ENCODE results near the gene VWA2.

VWA2 gene

GRCh38 chr10:114276066-114276465 lies 37.0 kb downstream of the VWA2 start:
- DNase-seq (ENCODE audit: low read depth in 4 of 4, low spot score in 1 of 4), result no peak

- no peak for DNase-seq (ENCODE audit: low read depth in 4 of 4, low spot score in 1 of 4)
Observed at GRCh38 chr10:114276671-114277070, 37.6 kb downstream of the VWA2 start.

GRCh38 chr10:114278140-114278883 lies 39.3 kb downstream of the VWA2 start:
- no peak for DNase-seq (ENCODE audit: low read depth in 4 of 4, low spot score in 1 of 4)

DNA sequence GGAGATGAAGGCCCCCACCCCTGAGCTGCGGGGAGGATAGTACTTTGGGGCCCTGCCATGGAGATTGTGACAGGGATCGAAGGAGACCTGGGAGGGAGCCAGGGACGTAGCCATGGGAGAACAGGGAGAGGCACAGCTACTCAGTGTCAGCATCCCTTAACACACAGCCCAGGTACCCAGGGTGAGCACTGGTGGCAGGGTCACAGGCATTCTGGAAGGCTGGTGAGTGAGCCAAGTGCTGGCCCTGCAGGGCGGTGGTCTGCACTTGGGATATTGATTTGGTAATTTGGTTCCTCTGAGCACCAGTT lies 39.8 kb downstream of the VWA2 start:
- DNase-seq (ENCODE audit: low read depth in 4 of 4, low spot score in 1 of 4), result no peak

DNA sequence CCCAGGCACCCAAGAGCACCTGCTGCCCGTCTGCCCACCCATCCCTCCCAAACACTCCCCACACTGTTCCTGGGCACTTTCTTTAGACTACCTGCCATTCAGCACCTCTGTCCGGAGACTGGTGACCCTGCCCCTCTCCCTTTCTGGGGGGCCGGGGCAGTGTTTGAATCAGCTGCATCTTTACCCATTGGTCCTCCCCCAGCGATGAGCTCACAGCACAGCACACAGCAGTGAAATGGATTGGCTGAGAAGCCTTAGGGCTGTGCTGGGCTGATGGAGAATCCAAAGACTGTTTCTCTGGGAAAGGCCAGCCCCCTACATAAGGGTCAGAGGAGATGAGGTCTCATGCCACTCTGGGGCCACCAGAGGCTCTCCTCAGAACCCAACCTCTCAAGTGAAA lies 40.2 kb downstream of the VWA2 start:
- no peak for DNase-seq (ENCODE audit: low read depth in 4 of 4, low spot score in 1 of 4)

GRCh38 chr10:114279901-114280644 lies 41.0 kb downstream of the VWA2 start:
- no peak for DNase-seq (ENCODE audit: low read depth in 4 of 4, low spot score in 1 of 4)

DNA sequence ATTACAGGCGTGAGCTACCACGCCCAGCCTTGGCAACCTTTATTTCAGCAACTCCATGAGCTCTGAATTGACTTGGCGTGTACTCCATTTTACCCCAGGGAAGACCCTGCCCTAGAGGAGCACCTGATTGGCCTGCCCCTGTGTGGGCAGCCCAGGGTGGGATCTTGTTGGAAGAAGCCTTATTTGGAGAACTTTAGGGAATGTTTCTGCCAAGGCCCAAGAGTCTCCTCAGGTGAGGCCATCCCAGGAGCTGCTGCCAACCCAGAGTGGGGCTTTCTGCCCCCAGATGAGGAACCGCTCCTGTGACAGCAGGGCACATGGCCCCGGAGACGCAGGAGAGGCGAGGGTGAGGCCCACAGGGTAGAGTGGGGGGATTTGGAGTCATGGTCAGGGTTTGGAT lies 42.0 kb downstream of the VWA2 start:
- no peak for DNase-seq (ENCODE audit: low read depth in 4 of 4, low spot score in 1 of 4)

DNA sequence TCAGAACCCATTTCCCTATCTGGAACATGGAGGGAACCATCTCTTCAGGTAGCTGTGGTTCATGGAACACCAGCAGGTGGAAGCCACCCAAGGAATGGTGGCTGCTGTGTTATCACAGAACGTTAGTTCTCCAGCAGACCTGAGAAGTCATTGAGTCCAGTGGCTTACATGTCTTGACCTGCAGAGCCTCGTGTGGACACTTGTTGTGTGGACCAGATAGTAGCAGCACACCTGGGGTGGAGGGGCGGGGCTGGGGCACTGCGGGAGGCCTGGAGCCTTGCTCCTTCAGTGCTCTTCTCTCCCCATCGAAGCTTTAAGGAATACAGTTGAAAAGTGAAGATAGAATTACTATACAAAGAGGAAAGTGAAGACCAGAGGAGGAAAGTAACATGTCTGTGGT lies 42.4 kb downstream of the VWA2 start:
- DNase-seq (ENCODE audit: low read depth in 4 of 4, low spot score in 1 of 4), result no peak

- DNase-seq (ENCODE audit: low read depth in 4 of 4, low spot score in 1 of 4), result no peak
Observed at GRCh38 chr10:114282526-114282925, 43.5 kb downstream of the VWA2 start.

GRCh38 chr10:114283091-114283490 lies 44.0 kb downstream of the VWA2 start:
- no peak for DNase-seq (ENCODE audit: low read depth in 4 of 4, low spot score in 1 of 4)

- no peak for DNase-seq (ENCODE audit: low read depth in 4 of 4, low spot score in 1 of 4)
Observed at GRCh38 chr10:114283535-114284234, 44.6 kb downstream of the VWA2 start.

- no peak for DNase-seq (ENCODE audit: low read depth in 4 of 4, low spot score in 1 of 4)
Observed at GRCh38 chr10:114284346-114285071, 45.5 kb downstream of the VWA2 start.

DNA sequence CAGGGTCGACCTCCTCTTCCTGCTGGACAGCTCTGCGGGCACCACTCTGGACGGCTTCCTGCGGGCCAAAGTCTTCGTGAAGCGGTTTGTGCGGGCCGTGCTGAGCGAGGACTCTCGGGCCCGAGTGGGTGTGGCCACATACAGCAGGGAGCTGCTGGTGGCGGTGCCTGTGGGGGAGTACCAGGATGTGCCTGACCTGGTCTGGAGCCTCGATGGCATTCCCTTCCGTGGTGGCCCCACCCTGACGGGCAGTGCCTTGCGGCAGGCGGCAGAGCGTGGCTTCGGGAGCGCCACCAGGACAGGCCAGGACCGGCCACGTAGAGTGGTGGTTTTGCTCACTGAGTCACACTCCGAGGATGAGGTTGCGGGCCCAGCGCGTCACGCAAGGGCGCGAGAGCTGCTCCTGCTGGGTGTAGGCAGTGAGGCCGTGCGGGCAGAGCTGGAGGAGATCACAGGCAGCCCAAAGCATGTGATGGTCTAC lies 46.9 kb downstream of the VWA2 start:
- no peak for DNase-seq (ENCODE audit: low read depth in 4 of 4, low spot score in 1 of 4)

GRCh38 chr10:114286921-114287320 lies 47.9 kb downstream of the VWA2 start:
- no peak for DNase-seq (ENCODE audit: low read depth in 4 of 4, low spot score in 1 of 4)

- DNase-seq (ENCODE audit: low read depth in 4 of 4, low spot score in 1 of 4), result no peak
Observed at GRCh38 chr10:114288424-114289095, 49.5 kb downstream of the VWA2 start.

GRCh38 chr10:114289096-114289436 lies 50.0 kb downstream of the VWA2 start:
- no peak for DNase-seq (ENCODE audit: low read depth in 4 of 4, low spot score in 1 of 4)

DNA sequence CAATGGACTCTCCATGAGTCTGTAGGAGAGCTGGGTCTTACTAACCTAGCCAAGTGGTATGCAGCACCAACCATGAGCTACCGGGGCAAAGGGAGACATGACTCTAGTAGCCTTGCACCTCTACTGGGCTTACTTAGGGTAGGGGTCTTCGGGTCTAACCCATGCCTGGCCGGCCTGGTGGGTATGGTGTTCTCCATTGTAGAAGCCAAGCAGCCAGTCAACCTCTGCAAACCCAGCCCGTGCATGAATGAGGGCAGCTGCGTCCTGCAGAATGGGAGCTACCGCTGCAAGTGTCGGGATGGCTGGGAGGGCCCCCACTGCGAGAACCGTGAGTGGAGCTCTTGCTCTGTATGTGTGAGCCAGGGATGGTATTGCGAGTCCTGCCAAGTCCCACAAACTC lies 51.0 kb downstream of the VWA2 start:
- DNase-seq (ENCODE audit: low read depth in 4 of 4, low spot score in 1 of 4), result no peak

DNA sequence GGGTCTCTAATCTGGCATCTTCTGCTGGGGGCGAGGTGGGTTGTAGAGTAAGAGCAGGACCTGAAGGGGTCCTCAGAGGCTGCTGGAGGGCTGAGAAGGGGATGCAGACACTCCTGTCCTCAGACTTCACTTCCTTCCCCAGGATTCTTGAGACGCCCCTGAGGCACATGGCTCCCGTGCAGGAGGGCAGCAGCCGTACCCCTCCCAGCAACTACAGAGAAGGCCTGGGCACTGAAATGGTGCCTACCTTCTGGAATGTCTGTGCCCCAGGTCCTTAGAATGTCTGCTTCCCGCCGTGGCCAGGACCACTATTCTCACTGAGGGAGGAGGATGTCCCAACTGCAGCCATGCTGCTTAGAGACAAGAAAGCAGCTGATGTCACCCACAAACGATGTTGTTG lies 52.0 kb downstream of the VWA2 start:
- DNase-seq (ENCODE audit: low read depth in 4 of 4, low spot score in 1 of 4), result no peak

DNA sequence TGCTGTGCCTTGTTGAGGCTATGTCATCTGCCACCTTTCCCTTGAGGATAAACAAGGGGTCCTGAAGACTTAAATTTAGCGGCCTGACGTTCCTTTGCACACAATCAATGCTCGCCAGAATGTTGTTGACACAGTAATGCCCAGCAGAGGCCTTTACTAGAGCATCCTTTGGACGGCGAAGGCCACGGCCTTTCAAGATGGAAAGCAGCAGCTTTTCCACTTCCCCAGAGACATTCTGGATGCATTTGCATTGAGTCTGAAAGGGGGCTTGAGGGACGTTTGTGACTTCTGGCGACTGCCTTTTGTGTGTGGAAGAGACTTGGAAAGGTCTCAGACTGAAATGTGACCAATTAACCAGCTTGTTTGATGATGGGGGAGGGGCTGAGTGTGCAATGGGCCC lies 52.5 kb downstream of the VWA2 start:
- DNase-seq (ENCODE audit: low read depth in 4 of 4, low spot score in 1 of 4), result no peak

- DNase-seq (ENCODE audit: low read depth in 4 of 4, low spot score in 1 of 4), result no peak
Observed at GRCh38 chr10:114293075-114293474, 54.0 kb downstream of the VWA2 start.

DNA sequence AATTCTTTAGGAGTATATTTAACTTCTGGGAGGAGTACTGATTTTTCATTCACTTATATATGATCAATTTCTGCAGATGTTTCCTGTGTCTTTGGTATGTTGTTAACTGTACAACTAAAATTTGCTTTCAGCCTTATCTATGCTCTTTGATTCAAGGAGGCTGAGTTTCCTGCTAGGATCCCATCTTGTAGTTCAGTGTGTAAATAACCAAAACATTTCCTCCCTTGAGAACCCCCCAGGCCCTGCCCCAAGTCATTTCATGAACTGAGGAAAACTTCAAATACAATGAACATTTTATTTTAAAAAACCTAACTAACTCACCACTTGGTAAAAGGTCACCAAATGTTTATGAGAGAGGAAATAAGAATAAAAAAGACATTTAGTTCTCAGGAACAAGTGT lies 55.5 kb downstream of the VWA2 start:
- no peak for DNase-seq (ENCODE audit: low read depth in 4 of 4, low spot score in 1 of 4)

All from stimulated activated CD4-positive, alpha-beta T cell treated with anti-CD3 and anti-CD28 coated beads, Interleukin-1b, Interleukin-23, amount 100 ng/mL, for 24 hours (primary cell).